H9 (cell line): ENCODE data around the gene ISG20. TPM values are rescaled to one million over a fixed set of nuclear protein-coding genes. Genes with fewer than 3 reads are reported as not detected.

Source experiments
- DNase-seq: peaks from one replicate; pipeline ENCODE4 v3.0.0-alpha.2; 2017
- H2AFZ ChIP-seq: one replicate; pipeline ENCODE4 v1.6.1; 2013; ENCODE audit warnings: mild to moderate bottlenecking, low read length, control low read depth, moderate library complexity
- H2AK5ac ChIP-seq: 2 replicates; pipeline ENCODE4 v1.6.1; 2013; ENCODE audit warnings: low read length, control low read depth, mixed read lengths; ENCODE audit not compliant: insufficient read length
- H2BK120ac ChIP-seq: one replicate; pipeline ENCODE4 v1.6.1; 2013; ENCODE audit warnings: low read depth, mild to moderate bottlenecking, low read length, control low read depth, inconsistent platforms; ENCODE audit not compliant: poor library complexity, severe bottlenecking
- H2BK12ac ChIP-seq: 2 replicates; pipeline ENCODE4 v1.6.1; 2013; ENCODE audit warnings: low read length, control low read depth, mixed read lengths, low read depth; ENCODE audit not compliant: insufficient read length
- H2BK15ac ChIP-seq: 2 replicates; pipeline ENCODE4 v1.6.1; 2013; ENCODE audit warnings: low read depth, low read length, control low read depth
- H2BK20ac ChIP-seq: one replicate; pipeline ENCODE4 v1.6.1; 2013; ENCODE audit warnings: low read depth, mild to moderate bottlenecking, low read length, control low read depth, inconsistent platforms; ENCODE audit not compliant: poor library complexity, severe bottlenecking
- H2BK5ac ChIP-seq: 2 replicates; pipeline ENCODE4 v1.6.1; 2013; ENCODE audit warnings: low read length, control low read depth, mixed read lengths; ENCODE audit not compliant: insufficient read length
- H3K14ac ChIP-seq: 2 replicates; pipeline ENCODE4 v1.6.1; 2013; ENCODE audit warnings: low read length, control low read depth; ENCODE audit not compliant: insufficient read depth
- H3K18ac ChIP-seq: 2 replicates; pipeline ENCODE4 v1.6.1; 2013; ENCODE audit warnings: low read depth, mild to moderate bottlenecking, mixed read lengths, low read length, control low read depth; ENCODE audit not compliant: insufficient read length
- H3K23ac ChIP-seq: 2 replicates; pipeline ENCODE4 v1.6.1; 2013; ENCODE audit warnings: low read length, control low read depth, mixed read lengths, low read depth; ENCODE audit not compliant: insufficient read length
- H3K23me2 ChIP-seq: 2 replicates; pipeline ENCODE4 v1.6.1; 2013; ENCODE audit warnings: low read depth, mild to moderate bottlenecking, mixed read lengths, low read length, control low read depth; ENCODE audit not compliant: insufficient read length, poor library complexity, severe bottlenecking
- H3K27ac ChIP-seq: 2 replicates; pipeline ENCODE4 v1.5.1; 2013; ENCODE audit warnings: low read length, control low read depth, mixed read lengths, low read depth; ENCODE audit not compliant: insufficient read length
- H3K27me3 ChIP-seq: 2 replicates; pipeline ENCODE4 v1.6.1; 2013; ENCODE audit warnings: low read length, control low read depth, inconsistent platforms; ENCODE audit not compliant: insufficient read depth
- H3K4ac ChIP-seq: 2 replicates; pipeline ENCODE4 v1.6.1; 2013; ENCODE audit warnings: low read depth, mild to moderate bottlenecking, control low read depth, inconsistent platforms, low read length, moderate library complexity
- H3K4me1 ChIP-seq: 2 replicates; pipeline ENCODE4 v1.6.1; 2013; ENCODE audit warnings: low read length, control low read depth, inconsistent platforms; ENCODE audit not compliant: insufficient read depth
- H3K4me2 ChIP-seq: 2 replicates; pipeline ENCODE4 v1.6.1; 2013; ENCODE audit warnings: low read length, control low read depth, mixed read lengths; ENCODE audit not compliant: insufficient read length, insufficient read depth
- H3K56ac ChIP-seq: 2 replicates; pipeline ENCODE4 v1.6.1; 2013; ENCODE audit warnings: low read depth, mild to moderate bottlenecking, mixed read lengths, low read length, control low read depth; ENCODE audit not compliant: insufficient read length
- H3K79me1 ChIP-seq: 2 replicates; pipeline ENCODE4 v1.6.1; 2013; ENCODE audit warnings: low read depth, mild to moderate bottlenecking, moderate library complexity, low read length, control low read depth, inconsistent platforms; ENCODE audit not compliant: insufficient read depth, poor library complexity, severe bottlenecking
- H3K79me2 ChIP-seq: 2 replicates; pipeline ENCODE4 v1.6.1; 2013; ENCODE audit warnings: low read length, control low read depth, inconsistent platforms; ENCODE audit not compliant: insufficient read depth
- H3K9ac ChIP-seq: 2 replicates; pipeline ENCODE4 v1.6.1; 2013; ENCODE audit warnings: low read length, control low read depth, mixed read lengths; ENCODE audit not compliant: insufficient read length; ENCODE audit errors: extremely low read depth
- H3K9me3 ChIP-seq: one replicate; pipeline ENCODE4 v1.6.1; 2013; ENCODE audit warnings: low read depth, low read length, inconsistent platforms; ENCODE audit not compliant: control insufficient read depth
- H3T11ph ChIP-seq: one replicate; pipeline ENCODE4 v1.6.1; 2013; ENCODE audit warnings: mild to moderate bottlenecking, low read length, control low read depth, inconsistent platforms
- H4K20me1 ChIP-seq: one replicate; pipeline ENCODE4 v1.6.1; 2013; ENCODE audit not compliant: control insufficient read depth, insufficient read length, insufficient read depth
- H4K5ac ChIP-seq: 2 replicates; pipeline ENCODE4 v1.6.1; 2013; ENCODE audit warnings: low read depth, mild to moderate bottlenecking, mixed read lengths, low read length, control low read depth; ENCODE audit not compliant: insufficient read length
- H4K8ac ChIP-seq: replicated peaks from 2 replicates; pipeline ENCODE4 v1.6.1; 2013; ENCODE audit warnings: low read length, control low read depth, mixed read lengths, low read depth; ENCODE audit not compliant: insufficient read length
- H4K91ac ChIP-seq: 2 replicates; pipeline ENCODE4 v1.6.1; 2013; ENCODE audit warnings: low read depth, mild to moderate bottlenecking, moderate library complexity, mixed read lengths, low read length, control low read depth; ENCODE audit not compliant: insufficient read length
- H3K27ac Mint-ChIP-seq, 3 experiments: 2 replicates in 2 of 3; 3 replicates in 1 of 3; pipeline ENCODE4 v1.8.0; 2020 to 2021; ENCODE audit warnings: mixed read lengths in 3 of 3, mild to moderate bottlenecking in 1 of 3, moderate library complexity in 1 of 3
- H3K27me3 Mint-ChIP-seq: 2 replicates; pipeline ENCODE4 v1.8.0; 2021; ENCODE audit warnings: low read depth, mild to moderate bottlenecking, moderate library complexity, mixed read lengths
- H3K36me3 Mint-ChIP-seq, 3 experiments: 2 replicates in 2 of 3; 3 replicates in 1 of 3; pipeline ENCODE4 v1.8.0; 2020 to 2021; ENCODE audit warnings: low read depth in 3 of 3, mixed read lengths in 3 of 3; ENCODE audit not compliant: insufficient read depth in 1 of 3
- H3K4me1 Mint-ChIP-seq, 2 experiments: 2 replicates each; pipeline ENCODE4 v1.8.0; 2020; ENCODE audit warnings: mixed read lengths in 2 of 2
- H3K4me3 Mint-ChIP-seq, 2 experiments: 2 replicates in 1 of 2; 3 replicates in 1 of 2; pipeline ENCODE4 v1.8.0; 2020 to 2021; ENCODE audit warnings: mild to moderate bottlenecking in 2 of 2, mixed read lengths in 2 of 2, moderate library complexity in 1 of 2
- H3K9me3 Mint-ChIP-seq, 2 experiments: 2 replicates in 1 of 2; 3 replicates in 1 of 2; pipeline ENCODE4 v1.8.0; 2020; ENCODE audit warnings: mild to moderate bottlenecking in 2 of 2, mixed read lengths in 2 of 2, moderate library complexity in 1 of 2
- CTCF ChIP-seq: fragments of 200-600 bp; sonication (generic); conservative IDR thresholded peaks from 3 replicates; pipeline ENCODE4 v1.8.0; 2021; ENCODE audit warnings: antibody characterized with exemption, mild to moderate bottlenecking
- WGBS: extraction: QIAGEN DNeasy Blood & Tissue Kit; methylation state at CpG from one replicate; pipeline ENCODE4 v1.1.7; 2013; ENCODE audit warnings: missing lambda C conversion rate, low lambda C conversion rate, mixed read lengths; ENCODE audit not compliant: insufficient read length; ENCODE audit errors: extremely low coverage; 5-methylcytosine and 5-hydroxymethylcytosine counted together
- total RNA-seq: library from RNA; stranded (reverse); gene quantifications from 2 replicates; pipeline ENCODE4 v1.2.1, GENCODE V29; 2021

Gene ISG20
- total RNA-seq, 1 experiment from 2014 or later: 7.4 TPM

- no peak overlapping the region for H3K18ac ChIP-seq
- no peak overlapping the region for H4K8ac ChIP-seq
- H3K27ac ChIP-seq: no peak overlapping the region
- no peak for DNase-seq
- no peaks in the 10 kb centered on the region for H3K79me2 ChIP-seq
- peaks cover 24 to 26% of the 10 kb centered on the region in 2 experiments for H3K4me1 Mint-ChIP-seq
- H4K91ac ChIP-seq: no peak overlapping the region
- no peak overlapping the region for H3K4ac ChIP-seq
- no peak overlapping the region for H3K4me3 Mint-ChIP-seq
- no peaks in the 10 kb centered on the region for H3K27me3 ChIP-seq
- no peak for TF ChIP-seq CTCF
- no peak overlapping the region for H3K14ac ChIP-seq
- H2AK5ac ChIP-seq: no peak overlapping the region
- H2BK5ac ChIP-seq: no peak overlapping the region
- H2BK15ac ChIP-seq: no peak overlapping the region
- no peak overlapping the region for H2BK20ac ChIP-seq
- no peaks in the 10 kb centered on the region for H3K9me3 Mint-ChIP-seq
- H3K79me1 ChIP-seq: no peaks in the 10 kb centered on the region
- H4K20me1 ChIP-seq: no peaks in the 10 kb centered on the region
- no peaks in the 10 kb centered on the region for H3K23me2 ChIP-seq
- no peak overlapping the region for H3K9ac ChIP-seq
- no peaks in the 10 kb centered on the region for H3K9me3 ChIP-seq
- no peaks in the 10 kb centered on the region; the same call in 1 of the 2 replicates for H3K27me3 Mint-ChIP-seq
- H3K56ac ChIP-seq: no peak overlapping the region
- H3K36me3 Mint-ChIP-seq: no peaks in the 10 kb centered on the region
- no peak overlapping the region for H3K23ac ChIP-seq
- no peak overlapping the region for H4K5ac ChIP-seq
- H3K4me1 ChIP-seq: no peaks in the 10 kb centered on the region; the same call in 1 of the 2 replicates
- H2AFZ ChIP-seq: no peak overlapping the region
- H2BK120ac ChIP-seq: no peak overlapping the region
- H3K27ac Mint-ChIP-seq: peak overlapping the region in 2 of 3 experiments; percentile 8 to 35; a peak in 3 of 7 replicates
- no peak overlapping the region for H2BK12ac ChIP-seq
- H3T11ph ChIP-seq: no peak overlapping the region
- no CpG with 5 or more reads among the region's 12 CpGs for WGBS
- H3K4me2 ChIP-seq: no peak overlapping the region
Measured at GRCh38 chr15:88648357-88649214, 9.8 kb downstream of the ISG20 start.
